Cerebellar nuclear complex (tissue), 1 donor: ENCODE results near the gene MMP24.
"Not testable (repeated sequence)": the region's sequence is repeated elsewhere in the genome, so short reads cannot be mapped to it uniquely, and the experiment has no call there.

ENCODE experiments used
- DNase-seq, 2 experiments: peaks; one replicate each; lab custom pipeline; 2025; lab: John Stamatoyannopoulos, UW

MMP24 gene

DNA sequence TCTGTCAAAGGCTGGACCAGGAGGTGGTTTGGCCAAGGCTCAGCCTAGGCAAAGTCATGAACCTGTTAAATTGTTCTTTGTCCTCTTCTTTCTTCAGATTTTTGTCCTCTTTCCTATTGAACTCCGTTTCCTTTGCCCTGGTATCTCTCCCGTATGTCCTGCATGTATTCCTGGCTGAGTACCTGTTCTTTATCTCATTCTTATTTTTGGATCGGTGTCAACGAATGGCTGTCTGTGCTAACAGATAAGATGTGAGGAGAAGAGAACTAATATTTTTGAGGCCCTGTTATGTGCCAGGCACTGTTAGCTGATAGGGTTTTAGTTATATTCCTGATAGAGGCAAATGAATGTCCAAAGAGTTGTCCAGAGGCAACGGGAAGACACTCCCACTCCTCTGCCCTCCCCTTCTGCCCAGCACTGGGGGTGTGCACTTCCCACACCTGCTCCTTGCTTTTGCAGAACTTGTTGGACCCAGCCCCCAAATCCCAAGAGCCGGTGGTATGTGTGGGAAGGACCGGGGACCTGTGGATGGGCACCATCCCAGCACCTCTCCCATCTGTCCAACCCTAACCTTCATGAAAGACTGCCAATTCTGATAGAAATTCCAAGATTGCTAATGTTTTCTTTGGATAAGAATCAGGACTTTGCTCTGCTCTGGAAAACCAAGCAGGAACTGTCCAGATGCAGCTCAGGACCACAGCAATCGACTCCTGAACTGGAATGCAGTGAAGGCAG lies 30.9 kb downstream of the MMP24 start:
- no peak for DNase-seq

DNA sequence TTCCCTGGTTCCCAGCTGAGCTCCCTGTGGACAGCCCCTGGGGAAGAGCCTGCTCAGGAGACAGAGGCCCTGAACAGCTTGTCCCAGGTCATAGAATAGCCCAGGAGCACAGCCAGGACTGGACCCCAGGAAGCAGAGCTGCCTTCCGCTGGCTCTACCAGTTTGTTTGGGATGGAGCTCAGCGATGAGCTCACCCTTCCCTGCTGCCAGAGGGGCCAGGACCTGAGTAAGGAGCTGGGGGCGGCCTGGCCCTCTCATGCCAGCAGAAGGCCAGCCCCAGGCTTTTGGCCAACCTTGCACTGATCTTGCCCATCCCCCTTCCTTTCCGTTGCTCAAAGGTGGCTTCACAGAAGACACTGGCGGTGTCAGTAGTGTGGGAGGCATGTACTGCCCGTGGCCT lies 33.9 kb downstream of the MMP24 start:
- DNase-seq, result peak; percentile 66 to 77

DNA sequence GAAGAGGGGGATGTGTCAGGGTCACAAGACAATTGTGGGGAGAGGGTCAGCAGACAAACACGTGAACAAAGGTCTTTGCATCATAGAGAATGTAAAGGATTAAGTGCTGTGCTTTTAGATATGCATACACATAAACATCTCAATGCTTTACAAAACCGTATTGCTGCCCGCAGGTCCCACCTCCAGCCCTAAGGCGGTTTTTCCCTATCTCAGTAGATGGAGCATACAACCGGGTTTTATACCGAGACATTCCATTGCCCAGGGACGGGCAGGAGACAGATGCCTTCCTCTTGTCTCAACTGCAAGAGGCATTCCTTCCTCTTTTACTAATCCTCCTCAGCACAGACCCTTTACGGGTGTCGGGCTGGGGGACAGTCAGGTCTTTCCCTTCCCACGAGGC lies 35.8 kb downstream of the MMP24 start:
- DNase-seq, result not testable (repeated sequence)

DNA sequence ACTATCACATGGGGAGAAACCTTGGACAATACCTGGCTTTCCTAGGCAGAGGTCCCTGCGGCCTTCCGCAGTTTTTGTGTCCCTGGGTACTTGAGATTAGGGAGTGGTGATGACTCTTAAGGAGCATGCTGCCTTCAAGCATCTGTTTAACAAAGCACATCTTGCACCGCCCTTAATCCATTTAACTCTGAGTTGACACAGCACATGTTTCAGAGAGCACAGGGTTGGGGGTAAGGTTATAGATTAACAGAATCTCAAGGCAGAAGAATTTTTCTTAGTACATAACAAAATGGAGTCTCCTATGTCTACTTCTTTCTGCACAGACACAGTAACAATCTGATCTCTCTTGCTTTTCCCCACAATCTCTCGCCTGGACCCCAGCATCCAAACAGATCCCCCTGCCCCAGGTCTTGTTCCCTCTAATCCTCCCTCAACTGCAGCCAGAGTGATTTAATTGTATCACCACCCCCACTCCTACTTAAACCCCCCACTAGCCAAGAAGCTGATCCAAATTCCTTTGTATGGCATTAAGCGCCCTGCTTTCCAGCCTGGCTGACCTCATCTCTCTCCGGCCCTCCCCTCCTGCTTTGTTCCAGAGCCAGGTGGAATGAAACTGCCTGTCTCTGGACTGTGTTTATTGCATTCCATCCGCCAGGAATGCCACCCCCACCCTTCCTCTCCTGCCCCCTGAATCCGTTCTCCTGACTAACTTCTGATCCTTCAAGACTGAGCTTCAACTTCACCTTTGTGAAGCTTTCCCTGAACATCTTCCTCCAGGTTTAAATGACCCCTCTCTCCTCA lies 36.4 kb downstream of the MMP24 start:
- DNase-seq, result peak in 1 of 2 experiments; percentile 84

DNA sequence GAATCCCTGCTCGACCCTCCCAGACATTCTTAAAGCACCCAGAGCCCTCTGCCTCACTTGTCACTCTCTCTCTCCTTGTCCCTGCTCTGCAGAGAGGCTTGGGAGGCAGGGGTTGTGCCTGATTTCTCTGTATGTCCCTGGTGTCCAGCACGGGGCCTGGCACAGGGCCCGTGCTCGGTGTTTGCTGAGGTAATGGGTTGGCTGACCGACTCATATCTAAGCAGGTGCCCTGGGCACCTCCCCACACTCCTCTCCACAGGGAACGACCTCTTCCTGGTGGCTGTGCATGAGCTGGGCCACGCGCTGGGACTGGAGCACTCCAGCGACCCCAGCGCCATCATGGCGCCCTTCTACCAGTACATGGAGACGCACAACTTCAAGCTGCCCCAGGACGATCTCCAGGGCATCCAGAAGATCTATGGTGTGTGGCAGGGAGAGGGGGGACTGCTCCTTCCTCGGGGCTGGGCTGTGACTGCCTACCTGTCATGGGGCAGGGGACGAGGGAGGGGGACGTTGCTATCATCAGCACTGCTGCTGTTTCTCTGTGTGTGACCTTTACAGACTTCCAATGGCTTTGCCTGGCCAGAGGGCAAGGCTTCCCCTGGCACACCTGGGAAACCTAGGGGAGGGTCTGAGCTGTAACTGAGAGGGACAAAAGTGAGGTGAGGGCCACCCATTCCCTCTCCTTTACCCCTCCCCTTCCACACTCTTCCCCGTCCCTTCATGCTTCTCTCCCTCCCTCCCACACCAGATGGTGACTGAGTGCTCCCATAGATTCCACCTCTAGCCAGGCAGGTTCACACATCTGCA lies 37.2 kb downstream of the MMP24 start:
- DNase-seq, result peak in 1 of 2 experiments; percentile 75

DNA sequence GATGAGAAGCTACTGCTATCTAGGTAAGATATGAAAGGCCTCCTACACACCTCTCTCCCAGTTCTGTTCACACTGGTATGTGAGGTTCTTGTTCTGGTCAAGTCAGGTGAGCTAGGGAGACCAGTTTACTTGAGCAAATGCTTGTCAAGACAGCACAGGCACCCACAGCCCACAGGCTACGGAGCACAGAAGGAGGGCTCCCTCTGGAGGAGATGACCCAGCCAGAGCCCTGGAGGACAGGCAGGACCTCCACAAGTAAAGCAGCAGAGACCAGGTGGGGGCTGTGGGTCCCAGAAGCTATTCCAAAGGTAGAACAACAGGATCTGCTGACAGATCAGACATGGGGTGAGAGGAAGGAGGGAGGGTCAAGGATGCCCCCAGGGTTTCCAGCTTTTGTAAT lies 38.3 kb downstream of the MMP24 start:
- no peak for DNase-seq

DNA sequence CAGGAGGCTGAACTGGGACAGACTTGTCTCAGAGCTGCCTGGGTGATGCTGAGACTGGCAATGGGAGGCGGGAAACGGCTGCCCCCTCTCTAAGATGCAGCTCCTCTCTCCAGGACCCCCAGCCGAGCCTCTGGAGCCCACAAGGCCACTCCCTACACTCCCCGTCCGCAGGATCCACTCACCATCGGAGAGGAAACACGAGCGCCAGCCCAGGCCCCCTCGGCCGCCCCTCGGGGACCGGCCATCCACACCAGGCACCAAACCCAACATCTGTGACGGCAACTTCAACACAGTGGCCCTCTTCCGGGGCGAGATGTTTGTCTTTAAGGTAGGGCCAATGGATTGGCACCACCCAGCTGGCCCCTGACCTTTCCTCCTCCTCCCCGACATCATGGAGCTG lies 40.6 kb downstream of the MMP24 start:
- DNase-seq, result no peak

DNA sequence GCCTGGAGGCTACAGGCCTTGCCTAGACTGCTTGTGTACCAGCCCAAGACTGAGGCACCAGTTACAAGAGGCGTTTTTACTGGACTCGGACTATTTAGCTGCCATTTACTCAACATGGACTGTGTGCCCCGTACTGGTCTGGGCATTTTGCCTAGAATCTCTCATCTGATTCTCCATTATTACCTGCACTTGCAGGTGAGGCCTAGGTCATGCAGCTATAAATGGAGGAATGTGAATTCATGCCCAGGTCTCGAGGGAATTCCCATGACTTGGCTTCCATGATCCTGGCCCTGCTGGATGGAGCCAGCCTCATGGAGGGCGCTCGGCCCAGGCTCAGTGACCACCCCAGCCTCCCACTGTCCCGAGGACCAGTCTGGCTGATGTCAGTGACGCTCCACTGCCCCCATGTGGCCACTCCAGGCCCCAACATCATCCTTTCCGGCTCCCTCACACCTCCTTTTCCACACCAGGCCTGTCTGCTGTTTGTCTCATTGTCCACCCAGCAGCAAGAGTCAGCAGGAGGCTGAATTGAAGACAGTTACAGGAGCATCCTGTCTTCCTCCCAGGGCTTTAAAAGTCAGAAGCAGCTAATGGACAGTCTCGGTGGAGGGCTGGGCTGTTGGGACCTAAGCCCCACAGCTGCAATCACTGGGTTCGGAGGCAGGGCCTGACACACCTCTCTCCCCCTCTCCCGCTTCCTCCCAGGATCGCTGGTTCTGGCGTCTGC lies 42.7 kb downstream of the MMP24 start:
- peak in 1 of 2 experiments; percentile 68 for DNase-seq

DNA sequence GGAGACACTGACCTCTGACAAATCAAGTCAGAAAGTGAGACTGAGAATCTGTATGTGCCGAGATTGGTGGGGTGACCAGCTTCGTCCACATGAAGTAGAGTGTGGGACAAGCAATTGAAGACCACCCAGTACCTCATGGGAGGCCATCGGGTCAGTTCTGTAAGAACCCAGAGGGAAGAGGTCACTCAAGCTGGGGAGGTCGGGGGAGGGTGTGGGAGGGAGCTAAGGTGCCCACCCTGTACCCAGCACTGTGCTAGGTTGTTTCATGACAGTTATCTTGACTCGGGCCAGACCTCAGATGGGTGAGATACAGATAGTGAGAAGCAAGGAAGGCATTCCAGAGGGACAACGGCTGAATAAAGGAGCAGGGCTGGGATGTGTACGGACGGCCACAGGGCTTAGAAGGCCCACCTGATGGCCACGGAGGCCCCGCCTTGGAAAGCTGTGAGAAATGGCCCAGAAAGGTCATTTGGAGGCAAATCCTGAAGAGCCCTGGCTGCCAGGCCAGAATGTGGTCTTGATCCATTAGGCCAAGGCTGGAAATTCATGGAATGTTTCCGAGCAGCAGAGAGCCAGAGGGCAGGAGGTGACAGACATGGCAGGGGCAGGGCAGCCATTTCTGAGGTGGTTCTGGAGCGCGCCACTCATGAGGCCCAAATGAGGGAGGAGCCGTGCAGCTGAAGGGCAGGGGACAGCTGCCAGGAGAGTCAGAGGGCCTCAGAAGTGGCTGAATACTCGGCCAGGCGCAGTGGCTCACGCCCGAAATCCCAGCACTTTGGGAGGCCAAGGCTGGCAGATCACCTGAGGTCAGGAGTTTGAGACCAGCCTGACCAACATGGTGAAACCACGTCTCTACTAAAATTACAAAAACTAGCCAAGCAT lies 43.8 kb downstream of the MMP24 start:
- DNase-seq, result no peak

DNA sequence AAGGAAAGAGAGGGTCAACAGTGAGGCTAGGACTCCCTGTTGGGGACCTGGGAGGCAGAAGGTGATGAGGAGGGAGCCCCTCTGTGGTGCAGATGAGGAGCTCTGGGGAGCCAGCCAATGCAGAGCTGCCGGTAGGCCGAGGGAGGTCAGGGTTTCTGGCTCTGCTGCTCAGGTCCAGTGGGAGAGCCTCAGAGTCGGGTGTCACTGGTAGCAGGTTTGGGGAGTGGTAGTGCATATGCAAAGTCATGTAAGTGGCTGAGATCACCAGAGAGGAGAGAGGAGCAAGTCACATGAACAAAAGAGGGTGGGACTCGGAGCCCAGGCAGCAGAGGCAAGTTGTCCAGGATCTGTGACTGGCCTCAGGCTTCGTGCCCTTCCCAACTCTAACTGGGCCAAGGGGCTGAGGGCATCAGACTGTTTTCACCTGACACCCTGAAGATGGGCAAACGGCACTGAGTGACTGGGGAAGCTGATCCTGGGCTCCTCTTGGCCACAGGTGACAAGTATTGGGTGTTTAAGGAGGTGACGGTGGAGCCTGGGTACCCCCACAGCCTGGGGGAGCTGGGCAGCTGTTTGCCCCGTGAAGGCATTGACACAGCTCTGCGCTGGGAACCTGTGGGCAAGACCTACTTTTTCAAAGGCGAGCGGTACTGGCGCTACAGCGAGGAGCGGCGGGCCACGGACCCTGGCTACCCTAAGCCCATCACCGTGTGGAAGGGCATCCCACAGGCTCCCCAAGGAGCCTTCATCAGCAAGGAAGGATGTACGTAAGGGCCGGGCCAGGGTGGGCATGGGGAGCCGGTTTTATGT lies 44.8 kb downstream of the MMP24 start:
- no peak for DNase-seq

DNA sequence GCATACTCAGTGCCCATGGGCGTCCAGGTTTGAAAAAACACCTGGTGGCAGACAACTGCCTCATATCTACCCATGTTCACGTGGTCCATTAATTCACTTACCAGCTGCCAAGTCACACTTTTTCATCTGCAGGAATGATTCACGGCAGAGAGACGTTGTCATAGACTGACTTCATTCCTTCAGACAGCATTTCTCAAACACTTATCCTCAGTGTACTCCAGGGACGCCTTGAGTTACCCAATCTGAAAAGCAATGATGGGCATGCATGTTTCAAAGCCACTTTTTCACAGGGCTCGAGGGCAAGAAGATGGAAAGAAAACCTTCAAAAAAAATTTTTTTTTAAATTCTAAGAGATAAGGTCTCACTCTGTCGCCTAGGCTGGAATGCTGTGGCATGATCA lies 45.4 kb downstream of the MMP24 start:
- DNase-seq, result no peak

DNA sequence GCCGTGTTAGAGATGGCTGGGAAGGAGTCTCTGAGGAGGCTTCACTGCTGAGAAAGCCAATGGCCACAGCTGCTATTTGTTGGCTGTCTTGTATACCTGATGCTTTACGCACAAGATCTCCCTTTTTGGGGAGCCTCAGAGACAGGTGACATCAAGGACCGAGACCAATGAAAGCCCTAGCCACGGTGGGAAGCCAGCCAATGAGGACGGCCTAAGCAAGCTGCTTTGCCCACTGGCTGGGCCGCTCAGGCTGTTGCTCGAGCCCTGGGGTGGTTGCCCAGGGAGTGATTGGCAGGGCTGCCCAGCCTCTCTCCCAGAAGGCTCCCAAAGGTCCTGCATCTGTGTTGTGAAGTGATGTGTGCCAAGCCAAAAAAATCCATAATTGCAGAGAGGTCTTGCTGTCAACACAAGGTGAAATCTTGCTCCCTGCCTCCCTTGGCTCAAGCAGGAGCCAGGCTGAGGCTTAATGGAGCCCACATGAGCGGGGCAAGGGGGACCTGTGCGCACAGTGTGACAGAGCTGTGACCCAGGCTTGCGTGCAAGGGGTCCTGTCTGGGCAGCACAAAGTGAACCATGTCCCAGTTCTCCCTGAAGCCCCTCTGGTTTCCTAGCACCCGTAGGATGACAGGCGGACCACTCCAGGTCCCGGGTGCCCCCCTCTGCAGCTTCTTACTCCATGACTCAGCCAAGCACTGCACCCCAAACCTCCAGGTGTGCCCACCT lies 47.1 kb downstream of the MMP24 start:
- peak; percentile 37 to 78 for DNase-seq

DNA sequence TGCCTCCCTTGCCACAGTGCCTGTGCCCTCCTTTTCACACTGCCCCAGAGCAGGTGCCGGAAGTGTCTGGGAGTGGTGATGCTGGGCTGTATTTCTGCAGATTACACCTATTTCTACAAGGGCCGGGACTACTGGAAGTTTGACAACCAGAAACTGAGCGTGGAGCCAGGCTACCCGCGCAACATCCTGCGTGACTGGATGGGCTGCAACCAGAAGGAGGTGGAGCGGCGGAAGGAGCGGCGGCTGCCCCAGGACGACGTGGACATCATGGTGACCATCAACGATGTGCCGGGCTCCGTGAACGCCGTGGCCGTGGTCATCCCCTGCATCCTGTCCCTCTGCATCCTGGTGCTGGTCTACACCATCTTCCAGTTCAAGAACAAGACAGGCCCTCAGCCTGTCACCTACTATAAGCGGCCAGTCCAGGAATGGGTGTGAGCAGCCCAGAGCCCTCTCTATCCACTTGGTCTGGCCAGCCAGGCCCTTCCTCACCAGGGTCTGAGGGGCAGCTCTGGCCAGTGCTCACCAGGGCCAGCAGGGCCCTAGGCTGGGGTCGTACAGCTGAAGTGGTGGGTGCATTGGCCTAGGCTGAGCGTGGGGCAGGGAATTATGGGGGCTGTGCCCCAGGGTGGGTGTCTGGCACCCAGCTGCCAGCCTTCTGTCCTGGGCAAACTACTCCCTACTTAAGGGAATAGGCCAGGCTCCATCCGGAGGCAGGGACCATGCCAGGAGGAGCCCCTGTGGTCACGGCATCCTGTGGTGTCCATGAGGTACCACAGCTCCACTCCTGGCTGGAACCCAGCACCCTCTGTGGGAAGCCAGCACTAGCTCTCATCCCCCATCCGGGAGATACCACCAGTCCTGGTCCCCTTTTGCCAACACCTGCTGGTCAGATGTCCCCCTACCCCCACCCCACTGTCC lies 47.9 kb downstream of the MMP24 start:
- no peak for DNase-seq

DNA sequence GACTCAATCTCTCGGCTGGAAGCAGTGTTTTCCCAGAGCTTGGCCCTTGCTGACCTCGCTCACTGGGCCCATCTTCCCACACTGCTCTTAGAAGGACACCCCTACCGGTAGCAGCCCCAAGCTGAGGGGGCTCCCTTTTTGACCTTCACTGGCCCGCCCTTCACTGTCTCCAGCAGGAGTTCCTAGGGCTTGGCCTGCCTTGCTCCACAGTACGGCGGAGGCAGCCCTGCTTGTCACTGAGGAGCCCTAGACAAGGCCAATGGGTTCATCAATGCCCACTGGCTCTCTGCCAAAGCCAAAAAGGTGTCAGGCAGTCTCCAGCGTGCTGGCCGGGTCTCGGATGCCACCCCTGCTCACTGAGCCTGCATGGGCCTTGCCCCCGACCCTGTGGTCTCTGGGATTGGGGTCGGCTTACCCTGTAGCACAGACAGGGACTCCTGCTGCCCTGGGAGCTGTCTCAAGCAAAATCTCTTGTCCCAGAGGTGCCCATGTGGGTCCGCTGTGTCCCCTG lies 49.3 kb downstream of the MMP24 start:
- no peak for DNase-seq

DNA sequence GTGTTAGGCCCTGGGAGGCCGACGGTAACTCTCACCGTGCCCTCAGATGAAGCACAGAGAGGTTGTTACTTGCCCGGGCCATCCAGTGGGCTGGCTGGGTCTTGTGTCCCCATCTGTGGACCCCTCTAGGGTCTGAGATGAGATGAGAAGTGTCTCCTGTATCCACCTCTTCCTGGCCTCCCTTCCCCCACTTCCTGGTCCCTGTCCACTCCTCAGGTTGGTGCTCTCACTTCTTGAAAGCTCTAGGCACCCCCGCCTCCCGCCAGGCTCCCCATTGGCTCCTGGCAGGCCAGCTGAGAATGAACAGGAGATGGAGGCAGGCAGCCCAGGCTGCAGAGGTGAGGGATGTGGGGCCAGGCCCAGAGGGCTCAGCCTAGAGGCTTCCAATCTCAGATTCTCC lies 49.9 kb downstream of the MMP24 start:
- DNase-seq, result no peak

DNA sequence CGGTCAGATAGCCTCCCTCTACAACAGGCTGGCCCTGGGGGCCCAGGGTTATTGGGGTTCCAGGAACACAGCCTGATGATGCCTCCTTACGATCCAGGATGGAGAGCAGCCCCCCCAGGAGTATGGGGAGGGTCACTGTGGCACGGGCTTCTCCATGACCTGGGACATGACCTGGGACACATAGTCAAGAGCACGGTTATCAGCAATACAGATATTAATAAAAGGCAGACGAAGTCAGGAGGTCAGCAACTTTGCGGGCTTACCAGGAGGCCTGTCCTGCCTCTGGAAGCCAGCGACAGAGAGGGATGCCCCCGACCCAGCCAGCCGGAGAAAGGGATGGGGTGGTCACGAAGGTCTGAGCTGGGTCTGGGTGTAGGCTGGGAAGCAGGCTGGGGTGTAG lies 50.6 kb downstream of the MMP24 start:
- no peak for DNase-seq

DNA sequence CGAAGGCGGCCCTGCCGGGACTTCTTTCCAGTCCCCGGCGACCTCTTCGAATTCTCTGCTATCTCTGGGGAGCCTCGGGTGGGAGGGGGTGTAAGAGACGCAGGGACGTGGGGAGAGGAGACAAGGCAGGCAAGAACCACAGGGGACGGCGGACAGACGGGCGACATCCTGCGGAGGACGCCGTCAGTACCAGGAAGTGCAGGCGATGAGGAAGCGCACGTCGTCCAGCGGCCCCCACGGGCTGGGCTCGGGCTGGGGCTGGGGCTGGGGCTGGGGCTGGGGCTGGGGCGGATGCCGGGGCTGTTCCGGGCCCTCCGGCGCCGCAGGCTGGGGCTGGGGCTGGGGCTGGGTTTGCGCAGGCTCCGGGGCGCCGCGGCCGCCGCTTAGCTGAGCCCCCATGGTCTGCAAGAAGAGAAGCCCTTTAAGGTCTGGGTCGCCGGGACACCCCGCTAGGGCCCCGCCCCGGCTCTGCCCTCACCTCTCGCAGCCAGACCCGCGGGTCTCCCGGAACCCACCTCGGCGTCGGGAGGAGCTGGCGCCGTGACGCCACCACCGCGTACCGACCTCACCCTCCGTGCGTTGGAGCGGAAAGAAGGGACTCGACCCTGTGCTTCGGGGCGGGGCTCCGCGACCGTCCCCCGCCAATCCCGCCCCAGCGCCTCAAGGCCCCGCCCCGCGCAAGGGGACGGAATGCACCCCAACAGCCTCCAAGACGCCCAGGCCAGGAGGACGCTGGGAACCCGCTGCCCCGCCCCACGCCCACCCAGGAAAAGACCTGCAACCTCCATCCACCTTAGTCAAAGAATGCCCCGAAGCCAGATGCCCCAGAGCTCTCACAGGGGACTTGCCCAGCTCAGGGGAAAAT lies 51.3 kb downstream of the MMP24 start, which contains the start of gene MMP24OS:
TSS of gene MMP24OS (minus strand) at position 592 of the 865 bp plus-strand sequence. CDS start at position 399, 193 bp downstream.
- DNase-seq, result peak; percentile 53 to 73
